NCI-H526 (cell line): Measurements from ENCODE around the gene HSPB6.
A peak's percentile ranks its signal among the peaks of the same experiment; 100 is the strongest.

Experiments used
- DNase-seq, 2 experiments: peaks; one replicate each; lab custom pipeline; 2025; lab: John Stamatoyannopoulos, UW

HSPB6 gene

DNA sequence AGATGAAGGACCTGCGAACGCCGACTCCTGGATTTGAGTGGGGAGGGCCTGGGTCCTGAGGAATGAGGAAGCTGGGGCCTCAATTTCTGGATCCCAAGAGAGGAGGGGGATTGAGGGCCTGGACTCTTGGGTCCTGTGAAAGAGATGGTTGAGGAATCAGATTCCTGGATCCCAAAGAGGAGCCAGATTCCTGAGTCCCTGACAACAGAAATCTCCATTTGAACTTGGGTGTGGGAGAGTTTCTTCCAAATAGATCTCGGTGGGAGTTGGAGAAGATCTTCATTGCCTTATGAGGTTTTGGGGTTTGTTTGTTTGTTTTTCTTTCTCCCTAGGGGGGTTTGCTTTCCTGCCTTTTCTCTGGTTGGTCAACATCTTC is 10.8 kb downstream of the HSPB6 start:
- DNase-seq, result no peak

DNA sequence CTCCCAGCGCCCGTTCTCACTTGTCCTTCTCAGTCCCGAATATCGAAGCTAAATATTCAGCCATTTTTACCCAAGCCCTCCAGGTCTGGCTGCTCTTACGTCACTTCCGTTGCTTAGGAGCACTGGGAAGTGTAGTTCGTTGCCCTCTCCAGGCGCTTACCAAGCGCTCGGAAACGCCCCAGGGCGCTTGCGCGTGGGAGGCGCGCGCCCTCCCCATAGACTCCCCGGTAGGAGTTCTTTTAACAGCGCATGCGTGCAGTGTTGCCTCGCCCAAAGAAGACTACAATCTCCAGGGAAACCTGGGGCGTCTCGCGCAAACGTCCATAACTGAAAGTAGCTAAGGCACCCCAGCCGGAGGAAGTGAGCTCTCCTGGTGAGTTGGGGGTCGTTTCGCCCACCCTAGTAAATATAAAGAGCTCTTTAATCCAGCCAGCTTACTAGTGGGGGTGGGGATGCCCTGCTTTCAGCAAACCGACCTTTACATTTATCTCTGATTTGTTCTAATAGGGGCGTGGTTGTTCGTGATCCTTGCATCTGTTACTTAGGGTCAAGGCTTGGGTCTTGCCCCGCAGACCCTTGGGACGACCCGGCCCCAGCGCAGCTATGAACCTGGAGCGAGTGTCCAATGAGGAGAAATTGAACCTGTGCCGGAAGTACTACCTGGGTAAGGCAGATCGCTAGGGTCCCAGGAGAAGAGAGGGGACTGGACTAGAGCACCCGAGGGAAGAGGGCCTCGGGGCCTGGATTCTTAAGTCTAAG is 11.3 kb downstream of the HSPB6 start, which contains the start of the genes PSENEN and U2AF1L4:
TSS of gene PSENEN (plus strand) at position 324 of the 759 bp plus-strand sequence. CDS start at position 604, 280 bp downstream.
TSS of gene U2AF1L4 (minus strand) at position 91 of the 759 bp plus-strand sequence. CDS start at position 64, 27 bp downstream.
- peak; percentile 99 to 100 for DNase-seq

DNA sequence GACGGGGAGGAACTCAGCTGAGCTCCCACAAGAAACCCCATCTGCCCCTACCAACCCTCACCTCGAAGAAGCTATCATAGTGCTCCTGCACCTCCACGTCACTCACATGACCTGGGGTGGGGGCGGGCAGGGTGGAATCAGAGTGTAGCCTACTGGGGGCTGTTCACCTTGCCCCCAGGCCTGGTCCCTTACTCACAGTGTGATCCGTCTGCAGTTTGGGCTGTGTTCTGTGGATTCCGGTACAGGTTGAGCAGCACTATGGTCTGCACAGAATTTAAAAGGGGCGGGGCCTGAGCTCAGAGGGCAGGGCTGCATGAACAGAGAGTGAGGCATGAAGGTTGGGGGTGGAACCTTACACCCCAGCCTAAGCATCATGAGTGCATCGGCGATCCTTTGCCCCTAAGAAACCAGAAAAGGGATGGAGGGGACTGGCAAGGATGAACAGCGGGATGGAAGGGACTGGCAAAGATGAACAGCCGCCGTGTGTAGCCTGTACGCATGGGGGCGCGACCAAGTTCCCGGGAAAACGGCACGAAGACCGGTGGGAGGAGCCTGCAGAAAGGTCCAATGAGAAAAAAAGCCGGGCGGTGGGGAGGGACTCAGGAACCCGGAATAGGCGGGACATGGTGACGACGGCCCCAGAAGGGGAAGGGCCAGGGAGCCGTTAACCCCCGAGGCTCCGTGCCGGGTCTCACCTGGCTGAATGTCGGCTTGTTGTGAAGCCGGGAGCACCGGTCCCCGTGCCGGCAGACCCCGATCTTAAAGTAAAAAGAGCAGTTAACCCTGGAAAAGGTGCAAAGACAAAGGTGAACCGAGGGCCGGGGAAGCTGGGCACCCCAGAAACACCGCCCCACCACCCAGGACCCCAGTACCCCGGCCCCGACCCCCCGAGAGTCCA is 12.2 kb downstream of the HSPB6 start:
- peak; percentile 98 to 100 for DNase-seq

DNA sequence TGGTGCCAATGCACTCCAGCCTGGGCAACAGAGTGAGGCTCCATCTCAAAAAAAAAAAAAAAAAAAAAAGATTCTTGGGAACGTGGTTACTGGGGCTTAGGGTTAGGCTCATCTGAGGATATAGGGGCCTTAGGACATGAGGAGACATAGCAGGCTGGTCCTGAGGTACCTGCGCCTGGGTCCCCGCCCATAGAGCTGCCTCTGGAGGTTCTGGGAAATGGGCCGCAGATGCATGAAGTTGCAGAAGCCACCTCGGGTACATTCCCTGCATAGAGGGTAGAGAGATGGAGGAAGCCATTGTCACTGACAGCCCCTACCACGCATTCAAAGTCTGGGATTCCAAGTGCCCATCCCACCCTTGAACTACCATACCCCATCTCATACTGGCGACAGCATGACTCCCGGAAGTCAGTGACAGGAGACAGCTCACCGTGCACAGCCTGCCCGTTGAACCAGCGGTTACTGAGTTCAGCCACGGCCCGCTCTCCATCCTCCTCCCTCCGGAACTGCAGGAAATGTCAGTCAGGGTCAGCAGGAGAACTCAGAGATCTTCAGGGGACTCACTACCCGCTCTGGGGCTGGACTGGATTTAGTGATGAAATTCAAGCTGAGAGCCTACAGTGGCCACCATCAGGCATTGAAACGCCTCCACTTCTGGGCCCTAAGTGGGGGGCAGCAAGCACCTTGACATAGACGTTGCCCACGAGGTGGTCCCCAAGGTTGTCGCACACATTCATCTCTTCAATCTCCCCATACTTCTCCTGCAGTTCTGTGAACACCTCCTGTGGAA is 13.0 kb downstream of the HSPB6 start:
- DNase-seq, result no peak

DNA sequence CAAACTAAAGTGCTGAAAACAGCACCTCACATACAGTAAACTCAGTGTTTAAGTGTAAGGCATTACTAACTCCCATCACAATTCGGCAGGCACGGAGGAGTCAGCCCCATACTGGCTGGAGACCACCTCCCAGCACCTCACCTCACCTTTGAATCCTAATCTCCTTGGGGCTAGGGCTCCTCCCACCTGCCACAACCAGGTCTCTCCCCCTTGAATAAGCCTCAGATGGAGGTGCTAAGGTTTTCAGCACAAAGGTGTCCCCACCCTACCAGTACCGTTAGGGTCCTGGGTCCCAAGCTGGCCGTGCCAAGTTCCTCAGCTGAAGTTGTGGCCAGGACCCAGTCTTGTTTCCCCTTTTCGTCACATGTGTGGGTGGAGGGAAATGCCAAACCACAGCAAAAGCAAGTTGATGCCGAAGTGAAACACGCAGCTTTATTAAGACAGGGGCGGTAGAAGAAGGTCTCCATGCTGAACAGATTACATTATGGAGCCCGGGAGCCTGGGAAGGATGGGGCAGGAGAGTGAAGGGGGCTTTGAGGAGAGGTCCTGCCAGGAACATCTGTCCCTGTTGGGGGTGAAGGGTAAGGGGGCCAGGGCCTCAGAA is 14.6 kb downstream of the HSPB6 start, which contains the start of gene IGFLR1:
TSS of gene IGFLR1 (minus strand) at position 332 of the 604 bp plus-strand sequence. CDS start 1,272 bp downstream, outside the sequence.
- no peak for DNase-seq

DNA sequence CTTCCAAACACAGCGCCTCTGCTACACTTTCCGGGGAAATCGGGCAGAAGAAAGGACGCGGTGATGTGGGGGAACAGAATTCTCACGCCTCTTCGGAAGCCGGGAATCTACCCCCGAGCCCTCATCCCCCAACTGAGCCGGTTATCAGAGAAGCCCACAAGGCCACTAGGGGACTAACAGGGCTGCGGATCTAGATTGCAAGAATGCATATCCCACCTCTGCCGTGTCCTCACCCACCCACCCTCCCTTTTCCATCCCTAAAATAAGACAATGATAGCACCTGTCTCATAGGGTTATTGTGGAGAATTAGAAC is 15.7 kb downstream of the HSPB6 start:
- DNase-seq, result no peak

DNA sequence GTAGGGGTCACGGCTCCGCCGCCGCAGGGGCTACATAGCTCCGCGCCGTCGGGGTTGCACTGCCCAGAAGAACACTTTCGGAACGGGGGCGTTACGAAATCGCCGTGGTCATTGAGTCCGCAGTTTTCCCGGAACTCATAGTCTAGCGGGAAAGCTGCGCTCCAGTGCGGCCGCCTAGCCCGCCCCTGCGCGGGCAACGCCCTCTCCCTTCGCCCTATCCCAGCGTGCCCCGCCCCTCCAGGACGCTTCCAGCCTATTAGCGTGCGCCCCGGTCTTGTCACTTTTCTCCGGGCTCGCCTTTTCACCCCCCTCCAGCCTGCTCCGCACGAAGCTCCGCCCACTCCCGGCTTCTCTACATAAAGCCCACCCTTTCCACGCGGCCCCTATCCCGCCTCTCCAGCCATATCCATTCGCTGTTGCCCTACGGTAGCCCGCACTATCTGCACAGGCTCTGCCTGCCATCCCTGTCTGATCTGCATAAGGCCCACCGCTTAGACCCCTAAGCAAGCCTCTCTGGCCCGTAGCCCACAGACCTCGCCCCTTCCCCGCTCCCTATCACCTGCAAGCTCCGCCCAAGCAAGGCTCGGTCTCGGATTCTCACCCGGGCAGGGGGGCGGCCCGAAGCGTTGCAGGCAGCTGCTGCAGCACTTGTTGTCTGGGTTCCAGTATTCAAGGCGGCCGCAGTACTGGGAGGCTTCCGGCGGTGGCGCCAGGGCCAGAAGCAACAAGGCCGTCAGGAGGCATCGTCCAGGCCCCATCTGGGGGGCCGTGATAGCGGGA is 16.2 kb downstream of the HSPB6 start:
- DNase-seq, result peak; percentile 99 to 100

DNA sequence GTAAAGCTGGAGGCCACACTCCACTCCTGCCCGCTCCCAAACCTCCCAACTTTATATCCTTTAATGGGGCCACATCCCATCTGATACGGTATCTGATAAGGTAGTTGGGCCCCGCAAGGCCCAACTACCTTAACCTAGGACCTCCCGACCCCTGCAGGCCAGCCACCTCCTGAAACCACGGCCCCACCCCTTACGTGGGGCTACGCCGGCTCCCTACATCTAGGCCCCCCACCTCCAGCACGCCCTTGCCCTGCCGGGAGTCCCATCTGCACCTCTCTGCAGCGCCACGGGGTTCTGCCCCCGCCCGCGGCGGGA is 16.8 kb downstream of the HSPB6 start:
- DNase-seq, result no peak

DNA sequence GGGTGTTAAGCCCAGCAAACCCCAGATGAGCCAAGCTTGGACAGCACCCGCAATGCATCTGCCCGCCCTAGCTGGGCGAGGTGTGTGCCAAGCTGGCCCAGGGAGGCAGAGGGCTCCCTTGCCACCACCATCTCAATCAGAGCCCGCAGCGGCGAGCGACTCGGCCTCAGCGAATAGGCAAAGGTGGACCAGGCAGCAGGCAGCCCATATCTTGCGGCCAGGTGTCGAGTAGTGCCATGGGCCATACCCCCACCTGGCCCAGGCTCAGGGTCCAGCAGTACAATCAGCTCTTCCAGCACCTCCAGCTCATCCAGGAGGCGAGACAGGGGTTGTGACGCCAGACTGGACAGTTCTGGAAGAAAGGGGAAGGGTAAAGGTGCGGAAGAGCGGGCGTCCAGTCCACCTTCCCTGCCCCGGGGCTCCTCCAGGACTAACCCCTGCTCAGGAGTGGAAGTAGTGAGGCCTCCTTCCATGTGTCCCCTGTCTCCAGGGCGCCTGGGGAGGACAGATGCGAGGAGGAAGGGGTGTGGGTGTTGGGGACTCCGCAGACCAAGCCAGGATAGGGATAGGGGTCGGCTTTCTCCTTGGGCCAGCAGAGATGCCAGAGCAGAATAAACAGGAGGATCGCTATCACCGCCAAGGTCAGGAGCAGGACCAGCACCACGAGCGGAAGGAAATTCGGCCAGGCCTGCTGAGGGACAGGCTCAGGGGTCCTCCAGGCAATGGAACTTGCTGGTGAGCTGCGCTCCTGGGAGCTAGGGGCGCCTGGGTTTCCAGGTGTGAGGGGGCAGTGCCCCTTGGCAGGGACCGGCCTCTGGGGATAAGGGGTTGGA is 17.3 kb downstream of the HSPB6 start:
- peak in 1 of 2 experiments; percentile 35 for DNase-seq

DNA sequence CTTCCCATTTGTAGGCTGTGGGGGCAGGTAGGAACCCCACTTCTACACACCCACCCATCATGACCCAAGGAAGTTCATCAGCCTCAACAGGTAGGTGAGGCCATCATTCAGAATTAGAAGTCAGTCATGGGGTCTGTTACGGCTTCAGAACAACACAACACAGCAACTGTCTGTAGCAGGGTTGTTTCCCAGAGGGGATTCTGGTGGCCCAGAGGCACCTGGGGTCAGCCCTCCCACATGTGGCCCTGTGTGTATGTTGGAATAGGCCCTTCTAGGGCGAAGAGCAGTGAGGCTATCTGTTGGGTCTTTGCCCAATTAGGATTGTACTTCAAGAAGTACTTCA is 18.0 kb downstream of the HSPB6 start:
- DNase-seq, result no peak

DNA sequence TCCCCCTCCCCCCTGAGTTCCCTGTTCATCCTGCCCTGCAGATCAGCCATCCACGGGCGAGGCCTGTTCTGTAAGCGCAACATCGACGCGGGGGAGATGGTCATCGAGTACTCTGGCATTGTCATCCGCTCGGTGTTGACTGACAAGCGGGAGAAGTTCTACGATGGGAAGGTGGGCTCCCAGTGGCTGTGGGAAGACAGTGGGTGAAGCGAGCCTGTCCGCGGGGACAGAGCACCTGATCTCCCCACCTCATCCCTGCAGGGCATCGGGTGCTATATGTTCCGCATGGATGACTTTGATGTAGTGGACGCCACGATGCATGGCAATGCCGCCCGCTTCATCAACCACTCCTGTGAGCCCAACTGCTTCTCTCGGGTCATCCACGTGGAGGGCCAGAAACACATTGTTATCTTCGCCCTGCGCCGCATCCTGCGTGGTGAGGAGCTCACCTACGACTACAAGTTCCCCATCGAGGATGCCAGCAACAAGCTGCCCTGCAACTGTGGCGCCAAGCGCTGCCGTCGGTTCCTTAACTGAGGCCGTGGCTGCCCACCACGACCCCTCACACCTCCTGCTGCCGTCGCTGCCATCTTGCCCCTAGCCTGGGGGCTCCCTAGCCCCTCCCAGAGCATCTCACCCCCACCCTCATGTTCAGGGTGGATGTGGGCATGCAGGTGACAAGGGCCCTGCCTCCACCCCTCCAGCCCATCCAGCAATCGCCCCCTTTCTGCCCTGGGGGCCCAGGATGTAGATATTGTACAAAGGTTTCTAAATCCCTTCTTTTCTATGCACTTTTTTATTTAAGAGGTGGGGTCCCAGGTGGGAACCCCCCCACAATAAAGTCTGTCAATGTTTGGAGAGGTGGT is 18.6 kb downstream of the HSPB6 start:
- DNase-seq, result no peak

DNA sequence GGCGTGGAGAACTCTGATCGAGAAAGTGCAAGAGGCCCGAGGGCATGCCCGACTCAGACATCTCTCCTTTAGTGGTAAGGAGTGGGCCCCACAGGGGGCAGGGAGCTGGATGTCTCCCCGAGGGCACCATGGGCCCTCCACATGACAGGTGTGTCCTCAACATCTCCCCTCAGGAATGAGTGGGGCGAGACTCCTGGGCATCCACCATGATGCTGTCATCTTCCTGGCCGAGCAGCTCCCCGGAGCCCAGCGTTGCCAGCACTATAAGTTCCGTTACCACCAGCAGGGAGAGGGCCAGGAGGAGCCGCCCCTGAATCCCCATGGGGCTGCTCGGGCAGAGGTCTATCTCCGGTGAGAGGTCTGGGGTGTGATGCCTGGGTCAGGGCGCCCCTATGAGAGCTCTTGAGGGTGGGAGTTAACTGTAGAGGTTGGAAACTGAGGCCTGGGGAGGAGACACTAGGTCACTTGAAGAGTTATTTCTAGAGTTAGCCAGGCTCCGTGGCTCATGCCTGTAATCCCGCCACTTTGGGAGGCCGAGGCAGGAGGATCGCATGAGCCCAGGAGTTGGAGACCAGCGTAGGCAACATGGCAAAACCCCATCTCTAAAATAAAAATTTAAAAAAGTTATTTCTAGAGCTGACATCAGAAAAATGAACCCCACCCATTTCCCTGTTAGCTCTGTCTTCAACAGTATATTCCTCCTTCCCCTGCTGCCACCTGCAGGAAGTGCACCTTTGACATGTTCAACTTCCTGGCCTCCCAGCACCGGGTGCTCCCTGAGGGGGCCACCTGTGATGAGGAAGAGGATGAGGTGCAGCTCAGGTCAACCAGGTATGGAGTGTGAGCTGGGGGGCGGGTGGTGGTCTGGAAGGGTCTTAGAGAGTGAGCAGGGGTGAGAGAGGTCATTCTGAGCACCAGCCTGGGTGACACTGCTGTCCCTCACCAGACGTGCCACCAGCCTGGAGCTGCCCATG is 19.6 kb downstream of the HSPB6 start:
- DNase-seq, result peak in 1 of 2 experiments; percentile 26

DNA sequence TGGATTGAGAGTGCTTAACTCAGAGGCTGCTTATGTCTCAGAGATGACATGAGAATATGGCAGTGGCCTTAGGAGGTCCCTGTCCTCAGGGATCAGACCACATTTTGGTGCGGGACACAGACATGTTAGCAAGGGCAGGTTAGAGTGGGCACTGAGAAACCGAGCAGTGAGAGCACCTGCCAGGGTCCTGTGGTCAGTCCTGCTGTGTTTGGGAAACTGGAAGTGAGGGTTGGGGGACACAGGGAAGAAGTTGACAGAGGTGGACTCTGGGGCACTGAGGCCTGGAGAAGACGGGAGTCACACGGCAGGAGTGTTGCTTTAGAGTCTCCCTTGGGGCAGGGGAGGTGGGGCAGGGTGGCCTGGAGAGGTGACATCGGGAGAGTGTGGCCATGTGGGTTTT is 21.9 kb downstream of the HSPB6 start:
- no peak for DNase-seq

DNA sequence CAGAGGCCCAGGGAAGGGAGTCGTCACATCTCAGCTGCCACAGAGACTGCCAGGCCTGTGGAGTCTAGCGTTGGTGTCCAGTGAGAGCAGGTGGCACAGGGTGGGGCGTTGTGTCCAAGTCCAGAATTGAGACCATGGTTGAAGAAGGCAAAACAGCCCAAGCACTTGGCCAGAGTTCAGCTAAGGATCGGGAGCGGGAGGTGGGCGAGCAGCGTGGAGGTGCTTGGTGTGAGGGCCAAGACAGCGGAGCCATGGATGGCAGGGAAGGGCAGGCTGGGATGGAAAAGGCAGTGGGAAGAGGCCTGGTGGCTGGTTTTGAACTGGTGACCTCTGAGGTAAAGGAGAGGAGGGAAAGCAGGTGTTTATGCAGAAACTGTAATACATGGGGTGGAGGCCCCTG is 22.6 kb downstream of the HSPB6 start:
- no peak for DNase-seq

DNA sequence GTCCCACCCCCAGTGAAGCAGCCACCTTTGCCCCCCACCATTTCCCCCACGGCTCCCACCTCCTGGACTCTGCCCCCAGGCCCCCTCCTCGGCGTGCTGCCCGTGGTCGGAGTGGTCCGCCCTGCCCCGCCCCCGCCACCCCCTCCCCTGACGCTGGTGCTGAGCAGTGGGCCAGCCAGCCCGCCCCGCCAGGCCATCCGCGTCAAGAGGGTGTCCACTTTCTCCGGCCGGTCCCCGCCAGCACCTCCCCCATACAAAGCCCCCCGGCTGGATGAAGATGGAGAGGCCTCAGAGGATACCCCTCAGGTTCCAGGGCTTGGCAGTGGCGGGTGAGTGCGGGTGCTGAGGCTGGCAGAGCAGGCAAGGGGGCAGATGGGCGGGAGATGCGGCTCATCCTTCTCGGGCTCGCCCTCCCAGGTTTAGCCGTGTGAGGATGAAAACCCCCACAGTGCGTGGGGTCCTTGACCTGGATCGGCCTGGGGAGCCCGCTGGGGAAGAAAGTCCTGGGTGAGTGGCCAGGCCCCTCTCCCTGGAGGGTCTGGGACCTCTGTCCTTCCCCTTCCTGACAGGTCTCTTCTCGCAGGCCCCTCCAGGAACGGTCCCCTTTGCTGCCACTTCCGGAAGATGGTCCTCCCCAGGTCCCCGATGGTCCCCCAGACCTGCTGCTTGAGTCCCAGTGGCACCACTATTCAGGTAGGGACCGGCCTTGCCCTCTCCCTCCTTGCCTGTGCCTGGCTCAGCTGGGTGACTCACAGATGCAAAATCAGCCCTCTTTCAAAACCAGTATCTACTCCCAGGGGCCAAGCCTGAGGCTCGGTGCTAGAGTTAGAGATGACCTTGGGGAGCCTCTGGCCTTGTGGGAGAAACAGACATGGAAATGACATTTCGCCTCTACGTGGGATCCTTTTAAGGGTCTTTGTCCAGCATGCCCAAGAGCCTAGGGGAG is 23.4 kb downstream of the HSPB6 start:
- no peak for DNase-seq

DNA sequence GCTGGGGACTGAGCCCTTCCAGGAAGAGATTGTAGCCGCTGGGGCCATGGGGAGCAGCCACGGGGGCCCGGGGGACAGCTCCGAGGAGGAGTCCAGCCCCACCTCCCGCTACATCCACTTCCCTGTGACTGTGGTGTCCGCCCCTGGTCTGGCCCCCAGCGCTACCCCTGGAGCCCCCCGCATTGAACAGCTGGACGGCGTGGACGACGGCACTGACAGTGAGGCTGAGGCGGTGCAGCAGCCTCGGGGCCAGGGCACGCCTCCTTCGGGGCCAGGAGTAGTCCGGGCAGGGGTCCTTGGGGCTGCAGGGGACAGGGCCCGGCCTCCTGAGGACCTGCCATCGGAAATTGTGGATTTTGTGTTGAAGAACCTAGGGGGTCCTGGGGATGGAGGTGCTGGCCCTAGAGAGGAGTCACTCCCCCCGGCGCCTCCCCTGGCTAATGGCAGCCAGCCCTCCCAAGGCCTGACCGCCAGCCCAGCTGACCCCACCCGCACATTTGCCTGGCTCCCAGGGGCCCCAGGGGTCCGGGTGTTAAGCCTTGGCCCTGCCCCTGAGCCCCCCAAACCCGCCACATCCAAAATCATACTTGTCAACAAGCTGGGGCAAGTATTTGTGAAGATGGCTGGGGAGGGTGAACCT is 24.2 kb downstream of the HSPB6 start:
- DNase-seq, result no peak
